ENCODE results near the gene MAGI2.
"Not testable (repeated sequence)": the region's sequence is repeated elsewhere in the genome, so short reads cannot be mapped to it uniquely, and the experiment has no call there.

Gene MAGI2

DNA sequence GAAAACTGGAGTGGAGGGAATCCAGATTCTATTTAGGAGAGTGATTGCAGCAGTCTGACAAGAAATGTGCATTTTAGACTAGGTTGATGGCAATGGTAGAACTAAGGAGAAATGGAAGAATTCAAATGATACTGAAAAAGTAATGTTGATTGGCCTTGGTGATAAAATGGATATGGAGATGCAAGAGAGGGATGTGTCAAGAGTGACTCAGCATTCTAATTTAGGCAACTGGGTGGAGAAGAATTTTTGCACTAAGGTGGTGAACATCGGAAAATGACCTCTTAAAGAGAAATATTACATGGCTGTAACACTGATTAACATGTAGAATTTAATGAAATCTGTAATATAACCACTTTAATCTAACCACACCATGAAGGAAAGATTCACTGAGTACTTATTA lies 848.3 kb downstream of the MAGI2 start:
- no peak for DNase-seq

DNA sequence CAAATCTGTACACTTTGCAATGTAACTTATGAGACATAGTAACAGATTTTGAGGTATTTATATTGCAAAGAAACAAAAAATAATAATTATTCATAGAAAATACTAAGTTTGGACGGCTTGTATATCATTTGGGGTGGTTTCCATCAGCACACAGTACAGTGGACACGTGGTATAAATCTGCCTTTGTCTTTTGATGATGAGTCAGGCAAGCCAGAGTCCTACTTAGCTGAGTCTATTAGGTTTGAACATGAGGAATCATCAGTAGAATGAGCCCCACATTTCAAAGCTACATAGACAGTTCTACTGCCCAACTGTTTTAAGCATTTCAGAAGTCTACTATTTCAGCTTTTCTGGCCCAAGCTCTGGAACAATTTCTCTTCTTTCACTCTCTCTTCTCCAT lies 851.7 kb downstream of the MAGI2 start:
- no peak for DNase-seq

DNA sequence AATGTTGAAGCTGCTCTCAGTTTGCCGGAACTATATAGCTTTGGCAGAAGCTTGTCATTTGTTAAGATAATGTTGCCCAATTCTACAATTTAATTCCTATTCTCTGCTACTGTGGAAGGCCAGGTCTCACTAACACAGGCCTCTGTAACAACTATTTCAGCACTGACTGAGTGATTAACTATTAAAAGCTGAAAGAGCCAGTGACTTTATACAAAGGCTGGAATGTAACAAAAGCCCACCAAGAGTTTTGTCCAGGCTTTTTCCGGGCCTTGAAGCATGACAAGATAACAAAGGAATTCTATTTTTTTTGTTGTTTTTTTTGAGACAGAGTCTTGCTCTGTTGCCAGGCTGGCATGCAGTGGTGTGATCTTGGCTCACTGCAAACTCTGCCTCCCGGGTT lies 859.3 kb downstream of the MAGI2 start:
- no peak for DNase-seq

DNA sequence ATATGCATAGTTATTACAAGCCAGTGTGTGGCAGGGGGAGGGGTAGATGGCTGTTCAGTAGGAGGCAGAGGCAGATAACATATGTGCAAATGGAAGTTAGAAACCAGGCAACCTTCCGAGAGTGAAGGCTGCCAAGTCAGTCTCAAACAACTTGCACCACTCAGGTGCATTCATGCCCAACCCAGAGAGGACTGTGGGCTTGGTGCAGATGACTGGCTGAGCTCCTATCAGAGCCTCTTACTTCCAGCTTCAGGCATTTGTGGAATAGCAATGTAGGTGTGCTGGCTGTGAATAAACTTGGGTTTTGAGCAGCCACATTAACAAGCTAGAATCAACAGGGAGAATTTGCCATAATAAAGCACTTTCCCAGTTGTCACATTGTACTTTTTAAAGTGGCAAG lies 865.1 kb downstream of the MAGI2 start:
- DNase-seq = no peak

DNA sequence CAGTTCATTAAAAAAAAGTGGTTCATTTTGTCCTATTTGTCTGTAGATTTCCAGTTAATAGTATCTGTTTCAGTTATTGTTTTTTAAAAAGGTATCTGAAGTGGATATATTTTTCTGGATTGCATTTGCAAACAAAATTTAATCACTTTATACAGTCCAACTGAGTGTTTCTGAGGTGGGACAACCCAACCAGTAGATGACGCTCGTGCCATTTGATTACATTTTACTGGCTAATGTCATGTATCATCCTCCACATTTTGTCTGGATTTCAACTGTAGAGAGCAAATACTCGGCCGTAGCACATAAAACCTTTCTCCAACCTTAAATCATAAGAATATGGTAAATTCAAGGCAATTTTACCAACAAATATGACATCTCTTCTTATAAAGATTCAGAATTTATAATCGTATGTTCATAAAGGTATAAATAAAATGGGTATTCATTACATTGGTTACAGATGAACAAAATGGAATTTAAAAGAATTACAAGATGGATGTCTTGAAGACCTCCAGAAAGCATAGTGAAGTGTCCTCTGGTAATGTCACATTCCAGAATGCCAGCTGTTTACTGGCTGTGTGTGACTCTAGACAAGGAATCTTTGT lies 865.9 kb downstream of the MAGI2 start:
- DNase-seq = no peak

DNA sequence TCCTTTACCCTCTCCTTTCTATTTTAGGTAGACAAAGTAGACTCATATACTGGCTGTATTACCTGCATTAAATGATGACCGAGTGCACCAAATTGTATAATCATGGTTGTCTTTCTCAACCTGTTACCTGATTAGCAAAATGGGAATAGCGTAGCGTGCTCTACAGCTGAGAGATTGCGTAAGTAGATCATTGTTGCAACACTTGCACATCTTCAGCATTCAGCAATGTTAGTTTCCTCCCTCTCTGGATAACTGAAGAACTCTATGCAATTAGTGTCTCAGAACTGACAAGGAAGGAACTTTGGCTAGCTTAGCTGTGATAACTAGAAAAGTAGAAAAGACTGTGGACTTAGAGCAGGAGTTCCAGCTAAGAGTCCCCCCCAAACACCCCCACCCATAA lies 867.5 kb downstream of the MAGI2 start:
- no peak for DNase-seq

DNA sequence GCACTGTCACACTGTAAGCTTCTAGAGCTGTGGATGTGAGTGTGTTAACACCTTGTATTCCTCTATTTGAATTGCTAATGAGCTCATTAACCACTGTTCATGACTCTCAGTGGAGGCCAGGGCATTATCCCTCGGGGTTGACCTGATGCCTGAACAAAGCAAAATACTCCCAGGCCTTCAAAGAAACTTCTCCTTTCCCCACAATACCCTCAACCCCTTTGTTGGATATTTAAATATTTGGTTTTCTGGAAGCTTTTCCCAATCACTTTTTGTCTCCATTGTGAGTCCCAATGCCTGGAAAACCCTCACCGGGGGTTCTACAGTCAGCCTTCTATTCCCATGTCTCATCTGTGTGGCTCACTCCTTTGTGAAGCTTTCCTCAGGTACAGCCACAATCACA lies 874.8 kb downstream of the MAGI2 start:
- no peak for DNase-seq

DNA sequence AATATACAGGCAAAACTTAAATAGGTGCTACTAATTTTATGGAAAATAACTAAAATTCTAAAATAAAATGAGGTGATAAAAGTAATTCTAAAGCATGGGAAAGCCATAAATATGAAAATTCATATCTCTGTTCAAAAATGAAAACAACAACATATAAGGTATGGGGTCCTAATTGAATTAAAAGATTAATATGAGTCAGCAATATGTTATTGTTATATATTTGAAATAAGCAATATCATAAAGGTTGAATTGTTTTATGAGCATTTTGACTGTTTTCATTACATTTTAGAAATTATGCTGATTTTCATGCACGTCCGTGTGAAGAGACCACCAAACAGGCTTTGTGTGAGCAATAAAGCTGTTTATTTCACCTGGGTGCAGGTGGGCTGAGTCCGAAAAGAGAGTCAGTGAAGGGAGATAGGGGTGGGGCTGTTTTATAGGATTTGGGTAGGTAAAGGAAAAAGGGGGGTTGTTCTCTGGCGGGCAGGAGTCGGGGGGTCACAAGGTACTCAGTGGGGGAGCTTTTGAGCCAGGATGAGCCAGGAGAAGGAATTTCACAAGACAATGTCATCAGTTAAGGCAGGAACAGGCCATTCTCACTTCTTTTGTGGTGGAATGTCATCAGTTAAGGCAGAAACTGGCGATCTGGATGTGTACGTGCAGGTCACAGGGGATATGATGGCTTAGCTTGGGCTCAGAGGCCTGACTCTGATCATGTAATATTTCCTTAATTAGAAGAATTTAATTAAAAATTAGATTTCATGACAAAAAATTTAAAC lies 876.1 kb downstream of the MAGI2 start:
- DNase-seq = not testable (repeated sequence)

DNA sequence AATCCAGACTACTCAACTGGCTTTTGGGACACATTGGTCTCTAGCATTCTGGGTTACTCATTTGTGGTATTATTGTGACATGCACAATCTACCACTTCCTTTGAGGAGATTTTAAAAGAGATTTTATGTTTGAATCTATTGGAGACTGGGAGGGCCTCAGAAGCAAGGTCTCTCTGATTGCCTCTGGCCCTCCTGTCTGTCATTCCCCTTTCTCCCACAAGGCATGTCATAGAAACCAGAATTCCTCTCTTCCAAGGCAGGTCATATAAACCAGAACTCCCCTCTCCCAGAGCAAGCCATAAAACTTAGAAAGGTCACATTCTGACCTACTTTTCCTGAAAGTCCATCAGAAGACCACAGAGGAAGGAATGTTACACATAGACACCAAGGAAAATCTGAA lies 877.2 kb downstream of the MAGI2 start:
- no peak for DNase-seq

DNA sequence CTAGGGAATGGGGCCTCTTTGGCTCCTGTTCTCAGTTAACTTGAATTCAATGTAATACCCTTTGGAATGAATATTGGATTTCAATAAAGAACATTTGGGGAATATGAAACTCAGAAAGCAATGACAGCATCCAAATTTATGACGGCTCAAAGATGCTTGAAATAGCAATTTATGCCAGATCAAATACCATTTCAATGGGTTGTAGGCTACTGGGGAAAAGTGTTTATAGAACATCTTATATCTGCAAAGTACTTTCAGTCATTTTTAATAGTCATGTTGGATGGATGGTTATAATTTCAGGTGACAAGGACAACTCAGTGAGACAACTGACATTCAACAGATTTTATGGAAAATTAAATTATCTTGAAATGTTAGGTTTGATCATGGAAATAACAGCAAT lies 882.2 kb downstream of the MAGI2 start:
- no peak for DNase-seq

DNA sequence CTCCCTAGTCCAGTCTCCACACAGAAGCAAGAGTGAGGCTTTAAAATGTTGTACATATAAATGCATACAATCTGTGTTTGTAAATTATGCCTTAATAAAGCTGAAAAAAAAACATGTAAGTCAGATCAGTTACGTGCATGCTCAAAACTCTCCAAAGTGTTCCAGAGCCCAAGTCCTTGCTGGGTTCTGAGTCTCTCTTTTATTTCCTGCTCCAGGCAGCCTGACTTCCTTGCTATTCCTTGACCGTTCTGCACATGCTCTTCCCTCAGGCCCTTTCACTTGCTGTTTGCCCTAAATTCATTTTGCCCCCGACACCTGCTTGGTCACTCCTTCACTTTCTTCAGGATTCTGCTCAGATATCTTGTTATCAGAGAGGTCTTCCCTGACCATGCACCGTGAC lies 884.8 kb downstream of the MAGI2 start:
- no peak for DNase-seq

DNA sequence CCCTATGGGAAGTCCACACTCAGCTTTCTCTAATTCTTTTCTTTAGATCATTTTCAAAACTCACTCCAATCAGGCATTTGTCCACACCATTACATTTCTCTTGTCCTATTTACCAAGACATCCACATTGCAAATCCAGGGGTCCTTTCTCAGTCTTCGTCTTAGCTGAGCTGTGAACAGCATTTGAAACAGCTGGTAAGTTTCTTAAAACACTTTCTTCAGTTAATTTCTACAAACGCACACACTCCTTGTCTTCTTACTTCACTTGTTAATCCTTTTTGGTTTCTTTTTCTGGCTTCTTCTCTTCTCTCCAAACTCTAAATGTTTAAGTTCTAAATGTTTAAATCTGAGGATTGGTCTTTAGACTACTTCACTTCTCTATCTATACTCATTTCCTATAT lies 885.6 kb downstream of the MAGI2 start:
- DNase-seq = no peak

DNA sequence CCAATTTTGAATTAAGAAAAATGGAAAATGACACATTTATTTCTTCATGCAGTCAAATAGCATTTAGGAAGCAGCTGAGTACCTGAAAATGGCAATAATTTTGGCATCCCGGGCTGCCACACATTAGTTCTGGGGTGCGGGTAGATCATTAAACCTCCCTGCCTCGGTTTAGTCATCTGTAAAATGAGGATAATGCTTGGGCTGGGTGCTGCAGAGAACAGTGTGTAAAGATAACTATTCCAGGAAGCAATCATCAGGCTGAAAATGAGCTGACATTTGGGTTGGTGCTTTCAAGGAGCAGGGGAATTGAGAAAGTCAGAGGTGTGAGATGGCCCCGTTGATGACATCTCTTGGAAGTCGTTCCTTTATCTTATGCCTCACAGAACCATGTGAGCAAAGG lies 887.7 kb downstream of the MAGI2 start:
- DNase-seq = no peak

DNA sequence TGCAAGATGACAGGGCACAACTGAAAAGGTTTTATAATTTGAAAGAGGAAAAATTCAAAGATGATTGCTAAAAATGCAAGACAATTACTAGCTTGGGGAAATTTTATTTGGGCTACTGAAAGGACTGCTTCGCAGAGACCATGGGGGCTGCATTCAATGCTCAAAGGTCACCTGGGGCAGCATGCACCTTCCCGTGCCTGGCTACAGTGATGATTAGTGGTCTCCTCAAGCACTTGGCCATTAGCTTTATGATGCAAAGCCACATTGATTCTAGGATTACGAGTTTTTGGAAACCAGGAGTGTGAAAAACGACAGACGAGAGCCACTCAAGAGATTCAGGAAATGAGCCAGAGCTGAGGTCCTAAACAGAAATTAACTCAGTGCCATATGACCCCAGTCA lies 890.3 kb downstream of the MAGI2 start:
- DNase-seq = peak in 1 of 2 experiments; percentile 5

DNA sequence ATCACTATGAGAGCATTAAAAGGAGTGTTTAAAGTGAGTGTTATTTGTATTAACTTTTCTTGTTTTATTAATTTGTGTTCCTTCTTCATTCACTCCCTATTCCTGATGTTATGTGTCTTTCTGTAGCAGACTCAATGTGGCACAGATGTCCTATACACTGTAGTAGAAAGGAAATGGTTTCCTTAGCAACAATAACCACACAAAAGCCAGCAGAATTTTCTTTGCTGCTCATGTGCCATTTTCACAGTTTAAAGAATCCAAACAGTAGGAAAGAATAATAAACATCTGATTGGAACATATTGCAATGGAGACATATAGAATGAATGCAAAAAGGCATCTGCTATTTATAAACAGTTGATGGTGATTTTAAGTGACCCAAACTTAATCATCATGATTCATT lies 891.3 kb downstream of the MAGI2 start:
- no peak for DNase-seq

DNA sequence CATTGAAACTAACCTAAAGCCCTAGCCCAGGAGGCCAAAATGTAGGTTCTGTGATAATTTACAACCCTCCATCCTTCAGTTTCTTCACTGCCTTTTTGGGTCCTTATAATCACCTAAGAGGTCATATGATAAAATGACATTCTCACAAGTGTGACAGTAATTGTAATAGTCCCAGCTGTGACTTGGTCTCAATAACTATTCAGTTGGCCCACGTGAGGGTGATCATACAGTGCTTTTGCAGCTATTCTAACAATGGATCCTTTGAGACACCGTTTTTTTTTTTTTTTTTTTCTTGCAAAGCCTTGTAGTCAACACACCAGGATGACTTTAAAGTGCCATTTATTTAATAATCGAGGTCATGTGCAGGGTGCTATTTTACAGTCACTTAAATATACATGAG lies 894.9 kb downstream of the MAGI2 start:
- no peak for DNase-seq

DNA sequence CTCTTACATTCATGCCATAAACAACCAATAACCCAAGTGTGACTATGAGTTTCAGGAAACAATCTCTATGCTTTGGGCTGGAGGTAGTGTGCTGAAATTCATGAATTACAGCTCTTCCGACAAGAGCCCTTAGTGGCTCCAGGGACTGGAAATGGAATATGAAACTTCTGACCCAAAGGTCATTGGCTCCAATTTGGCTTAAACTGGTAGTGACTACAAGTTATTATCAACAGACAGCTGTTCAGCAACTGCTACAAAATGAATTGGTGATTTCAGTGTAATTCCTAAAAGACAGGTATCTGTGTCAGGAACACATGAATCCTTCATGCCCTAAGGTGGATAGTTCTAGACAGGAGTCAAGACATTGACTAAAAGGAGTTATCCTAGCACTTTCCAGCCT lies 909.5 kb downstream of the MAGI2 start:
- no peak for DNase-seq

DNA sequence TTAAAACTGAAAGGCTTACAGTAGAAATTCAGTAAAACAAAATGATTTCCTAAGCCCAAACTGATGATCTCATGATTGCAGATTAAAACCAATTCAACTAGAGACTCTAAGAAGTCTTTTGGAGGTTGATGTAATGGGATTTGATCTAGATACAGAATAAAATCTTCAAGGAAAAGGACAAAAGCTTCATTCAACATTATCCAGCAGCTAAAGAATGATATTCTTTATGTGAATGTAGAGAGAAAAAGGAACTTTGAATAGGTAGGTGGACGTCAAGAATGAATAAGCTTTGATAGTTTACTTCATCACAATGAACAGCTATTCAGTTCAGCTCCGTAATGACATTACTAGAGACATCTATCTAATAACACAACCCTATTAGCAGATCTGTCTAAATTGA lies 910.5 kb downstream of the MAGI2 start:
- DNase-seq = no peak

DNA sequence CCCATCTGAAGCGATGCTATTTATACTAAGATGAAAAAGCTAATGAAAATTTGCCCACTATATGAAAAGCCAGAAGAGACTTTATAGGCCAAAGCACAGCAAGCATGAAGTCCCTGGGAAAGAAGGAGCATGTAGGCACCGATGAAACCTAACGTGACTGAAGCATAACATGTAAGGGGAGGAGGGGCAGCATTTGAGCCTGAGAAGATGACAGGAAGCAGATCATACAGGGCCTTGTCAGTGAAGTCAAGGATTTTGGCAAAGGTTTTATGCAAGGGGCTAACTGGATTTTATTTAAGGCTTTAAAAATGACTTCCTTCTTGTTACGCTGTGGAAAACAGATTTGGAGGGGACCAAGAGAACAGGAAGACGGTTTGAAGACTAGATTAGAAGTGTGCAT lies 910.9 kb downstream of the MAGI2 start:
- DNase-seq = no peak

DNA sequence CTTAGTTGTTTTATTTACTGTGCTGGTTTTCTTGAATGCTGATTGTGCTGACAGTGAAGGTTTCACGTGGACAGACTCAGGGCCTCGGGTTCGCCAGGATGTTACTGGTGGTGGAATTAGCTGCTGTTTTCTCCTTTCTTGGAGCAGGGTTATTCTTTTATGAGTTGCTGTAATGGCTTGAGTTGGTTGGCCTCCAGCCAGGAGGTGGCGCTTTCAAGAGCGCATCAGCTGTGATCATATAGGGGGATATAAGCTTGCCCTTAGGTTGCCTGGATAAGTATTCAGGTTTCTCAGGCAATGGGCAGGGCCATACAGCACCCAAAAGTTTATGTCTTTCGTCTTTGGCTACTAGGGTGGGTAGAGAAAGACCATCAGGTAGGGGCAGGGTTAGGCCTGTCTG lies 913.6 kb downstream of the MAGI2 start:
- no peak for DNase-seq

DNA sequence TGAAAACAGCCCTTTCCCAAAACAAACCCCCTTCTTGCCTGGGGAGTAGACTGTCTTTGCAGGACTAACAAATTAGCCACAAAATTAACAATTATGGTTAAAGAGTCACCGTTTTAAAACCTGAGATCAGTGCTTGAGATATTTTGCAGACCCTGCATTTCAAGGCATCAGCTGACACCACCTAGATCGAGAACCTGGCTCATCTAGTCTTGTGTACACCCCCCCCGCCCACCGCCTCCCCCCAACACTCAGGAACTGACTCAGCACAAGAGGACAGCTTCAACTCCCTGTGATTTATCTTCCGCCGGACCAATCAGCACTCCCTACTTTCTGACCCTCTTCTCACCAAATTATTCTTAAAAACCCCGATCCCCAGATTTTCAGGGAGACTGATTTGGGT lies 917.8 kb downstream of the MAGI2 start:
- no peak for DNase-seq

DNA sequence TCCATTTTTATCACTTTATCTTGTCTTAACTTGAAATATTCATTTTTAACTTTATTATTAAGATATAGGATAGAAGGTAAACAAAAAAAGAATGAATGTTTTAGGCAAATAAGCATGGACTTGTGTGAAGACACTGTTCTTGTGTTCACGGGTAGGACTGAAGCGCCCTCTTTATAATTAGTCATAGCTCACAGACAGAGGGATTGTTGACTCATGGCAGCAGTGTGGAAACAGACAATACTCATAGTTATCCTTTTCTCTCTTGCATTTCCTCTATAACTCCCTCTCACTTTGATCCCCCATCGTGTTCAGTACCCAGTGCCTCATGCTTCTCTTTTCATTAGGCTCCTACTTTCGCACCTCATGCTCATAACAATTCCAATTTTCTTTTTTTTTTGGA lies 923.1 kb downstream of the MAGI2 start:
- DNase-seq = peak in 1 of 2 experiments; percentile 18

DNA sequence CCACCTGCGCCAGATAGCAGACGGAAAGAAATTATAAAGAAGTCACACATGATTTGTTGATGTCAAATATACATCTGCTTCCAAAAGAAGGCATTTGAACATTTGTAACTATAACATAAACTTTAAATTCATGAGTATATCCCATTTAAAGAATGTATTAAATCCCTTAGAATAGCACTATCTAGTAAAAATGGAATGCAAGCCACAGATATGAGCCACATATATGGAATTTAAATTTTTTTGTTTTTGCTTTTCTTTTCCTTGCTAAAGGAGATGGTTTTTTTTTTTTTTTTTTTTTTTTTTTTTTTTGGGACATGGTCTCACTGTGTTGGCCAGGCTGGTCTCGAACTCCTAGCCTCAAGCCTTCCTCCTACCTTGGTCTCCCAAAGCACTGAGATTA lies 924.1 kb downstream of the MAGI2 start:
- no peak for DNase-seq

DNA sequence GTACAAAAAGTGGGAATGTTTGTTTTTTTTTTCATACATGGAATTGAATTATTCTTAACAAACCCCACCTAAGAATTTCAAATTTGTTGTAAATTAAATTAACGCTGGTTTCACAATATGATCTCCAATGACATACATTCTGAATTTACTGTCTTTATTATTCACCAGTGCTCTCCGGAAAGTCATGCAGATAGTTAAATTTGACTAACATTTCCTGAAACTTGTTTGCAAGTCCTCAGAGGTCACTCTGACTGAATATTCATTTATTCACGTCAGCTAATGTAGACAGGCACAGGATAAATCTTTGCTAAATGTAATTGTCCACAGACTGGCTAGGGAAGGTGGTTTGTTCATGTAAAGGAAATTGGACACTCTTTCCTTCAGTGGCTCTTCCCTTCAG lies 924.5 kb downstream of the MAGI2 start:
- no peak for DNase-seq

DNA sequence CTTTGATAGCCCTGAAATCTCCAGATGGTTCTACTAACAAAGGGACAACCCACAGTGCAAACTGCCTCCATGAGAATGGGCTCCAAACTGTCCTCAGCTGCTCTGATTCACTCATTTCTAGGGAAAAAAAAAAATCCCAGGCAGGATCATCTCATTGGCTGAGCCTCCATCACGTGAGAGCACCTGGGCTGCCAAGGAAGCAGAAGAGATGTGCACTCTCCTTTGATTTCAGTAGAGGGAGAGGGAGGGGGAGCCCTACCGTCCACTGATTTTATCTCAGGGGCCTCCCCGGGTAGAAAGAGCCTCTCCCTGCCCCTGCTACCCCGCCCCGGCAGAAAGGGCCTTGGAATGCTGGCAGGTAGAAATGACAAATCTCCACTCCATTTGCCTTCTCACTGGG lies 929.5 kb downstream of the MAGI2 start:
- no peak for DNase-seq
